ENCODE results near the gene GPR146.

- TF ChIP-seq, protein P1, sequence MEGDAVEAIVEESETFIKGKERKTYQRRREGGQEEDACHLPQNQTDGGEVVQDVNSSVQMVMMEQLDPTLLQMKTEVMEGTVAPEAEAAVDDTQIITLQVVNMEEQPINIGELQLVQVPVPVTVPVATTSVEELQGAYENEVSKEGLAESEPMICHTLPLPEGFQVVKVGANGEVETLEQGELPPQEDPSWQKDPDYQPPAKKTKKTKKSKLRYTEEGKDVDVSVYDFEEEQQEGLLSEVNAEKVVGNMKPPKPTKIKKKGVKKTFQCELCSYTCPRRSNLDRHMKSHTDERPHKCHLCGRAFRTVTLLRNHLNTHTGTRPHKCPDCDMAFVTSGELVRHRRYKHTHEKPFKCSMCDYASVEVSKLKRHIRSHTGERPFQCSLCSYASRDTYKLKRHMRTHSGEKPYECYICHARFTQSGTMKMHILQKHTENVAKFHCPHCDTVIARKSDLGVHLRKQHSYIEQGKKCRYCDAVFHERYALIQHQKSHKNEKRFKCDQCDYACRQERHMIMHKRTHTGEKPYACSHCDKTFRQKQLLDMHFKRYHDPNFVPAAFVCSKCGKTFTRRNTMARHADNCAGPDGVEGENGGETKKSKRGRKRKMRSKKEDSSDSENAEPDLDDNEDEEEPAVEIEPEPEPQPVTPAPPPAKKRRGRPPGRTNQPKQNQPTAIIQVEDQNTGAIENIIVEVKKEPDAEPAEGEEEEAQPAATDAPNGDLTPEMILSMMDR (IDR thresholded peaks at IDR 0.05; ENCODE audit: insufficient read depth, low read length, poor library complexity, severe bottlenecking): no peak
- TF ChIP-seq EZH2phosphoT487 (conservative IDR thresholded peaks at IDR 0.05; ENCODE audit: low read length): no peak
Observed at GRCh38 chr7:1095621-1096155, 51.3 kb downstream of the GPR146 start.
